Mononuclear cell (primary cell): Measurements from ENCODE around the gene ENTPD1. TPM values are rescaled to one million over a fixed set of nuclear protein-coding genes. Genes with fewer than 3 reads are reported as not detected.
"Not testable (repeated sequence)": the region's sequence is repeated elsewhere in the genome, so short reads cannot be mapped to it uniquely, and the experiment has no call there.

Experiments
- H3K27me3 ChIP-seq: 2 replicates; pipeline ENCODE4 v1.6.0; 2011; ENCODE audit warnings: low read length, control low read depth; ENCODE audit not compliant: insufficient read depth
- H3K4me1 ChIP-seq: 2 replicates; pipeline ENCODE4 v1.5.1; 2011; ENCODE audit warnings: mild to moderate bottlenecking, low read length, control low read depth; ENCODE audit not compliant: insufficient read depth
- H3K4me3 ChIP-seq: 2 replicates; pipeline ENCODE4 v1.5.1; 2011; ENCODE audit warnings: mild to moderate bottlenecking, low read length, moderate library complexity
- H3K9me3 ChIP-seq: 2 replicates; pipeline ENCODE4 v1.5.1; 2011; ENCODE audit warnings: low read depth, mild to moderate bottlenecking, control low read depth, low read length
- total RNA-seq: library from RNA; depleted of rRNA; stranded (reverse); fragments of >200 nt; gene quantifications from one replicate; pipeline ENCODE4 v1.2.3, GENCODE V29; 2012

ENTPD1 gene, protein sequence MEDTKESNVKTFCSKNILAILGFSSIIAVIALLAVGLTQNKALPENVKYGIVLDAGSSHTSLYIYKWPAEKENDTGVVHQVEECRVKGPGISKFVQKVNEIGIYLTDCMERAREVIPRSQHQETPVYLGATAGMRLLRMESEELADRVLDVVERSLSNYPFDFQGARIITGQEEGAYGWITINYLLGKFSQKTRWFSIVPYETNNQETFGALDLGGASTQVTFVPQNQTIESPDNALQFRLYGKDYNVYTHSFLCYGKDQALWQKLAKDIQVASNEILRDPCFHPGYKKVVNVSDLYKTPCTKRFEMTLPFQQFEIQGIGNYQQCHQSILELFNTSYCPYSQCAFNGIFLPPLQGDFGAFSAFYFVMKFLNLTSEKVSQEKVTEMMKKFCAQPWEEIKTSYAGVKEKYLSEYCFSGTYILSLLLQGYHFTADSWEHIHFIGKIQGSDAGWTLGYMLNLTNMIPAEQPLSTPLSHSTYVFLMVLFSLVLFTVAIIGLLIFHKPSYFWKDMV
- 30.1 TPM for total RNA-seq

DNA sequence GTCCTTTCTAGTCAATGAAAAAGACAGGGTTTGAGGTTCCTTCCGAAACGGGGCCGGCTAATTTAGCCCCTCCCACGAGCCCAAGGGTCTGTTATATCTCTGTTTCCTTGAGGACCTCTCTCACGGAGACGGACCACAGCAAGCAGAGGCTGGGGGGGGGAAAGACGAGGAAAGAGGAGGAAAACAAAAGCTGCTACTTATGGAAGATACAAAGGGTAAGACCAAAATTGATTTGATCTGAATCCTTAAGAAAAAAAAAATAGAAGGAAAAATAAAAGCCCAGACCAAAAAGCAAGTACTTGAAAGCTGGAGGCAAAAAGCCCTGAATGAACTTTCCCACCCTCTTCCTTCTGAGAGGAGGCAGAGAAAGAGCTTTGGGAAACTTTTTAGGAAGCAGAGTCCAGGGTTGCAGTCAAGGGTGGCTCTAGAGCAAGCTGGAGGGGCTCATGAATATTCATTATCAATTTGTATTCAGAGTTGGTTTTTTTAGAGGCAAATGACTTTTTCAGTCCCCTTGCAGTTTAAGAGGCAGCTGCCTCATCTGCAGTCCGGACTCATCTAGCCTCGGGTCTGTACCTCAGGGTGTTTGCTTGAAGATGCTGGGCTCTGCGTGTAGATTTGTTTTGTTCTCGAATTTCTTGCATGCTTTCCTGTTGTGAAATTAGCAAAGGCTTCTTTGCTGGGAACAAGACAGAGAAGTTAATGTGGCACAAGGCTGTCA is at the start of gene ENTPD1:
Gene ENTPD1 (plus strand): TSS at position 123 of the 721 bp plus-strand sequence. CDS start 77 bp downstream, at position 200.
- peaks cover 61% of the 10 kb centered on the region for H3K4me1 ChIP-seq
- no peaks in the 10 kb centered on the region for H3K27me3 ChIP-seq
- H3K9me3 ChIP-seq: no peaks in the 10 kb centered on the region
- H3K4me3 ChIP-seq: peak within 1 kb of the TSS; percentile 49

DNA sequence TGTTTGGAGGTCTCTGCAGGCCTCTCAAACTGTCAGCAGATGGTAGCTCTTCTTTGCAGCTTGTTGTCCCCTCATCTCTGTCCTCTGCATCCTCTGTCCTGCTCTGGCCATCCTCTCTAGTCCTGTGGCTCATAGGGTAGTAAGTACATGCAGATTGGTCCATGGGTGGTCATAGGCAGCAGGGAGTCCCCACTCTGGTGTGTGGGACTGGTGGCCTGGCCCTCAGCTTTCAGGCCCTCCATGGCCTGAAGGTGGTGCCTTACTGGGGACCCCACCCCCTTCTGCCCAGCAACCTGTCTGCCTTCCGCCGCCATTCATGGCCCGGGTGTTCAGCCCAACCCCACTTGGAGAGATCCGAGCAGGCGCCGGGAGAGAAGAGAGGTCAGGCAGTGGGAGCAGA is 49.4 kb upstream of the ENTPD1 start:
- Histone ChIP-seq H3K27me3 (no peaks in the 10 kb centered on the region), H3K4me3 (no peak overlapping the region), H3K4me1 (no peaks in the 10 kb centered on the region), H3K9me3 (no peaks in the 10 kb centered on the region)

DNA sequence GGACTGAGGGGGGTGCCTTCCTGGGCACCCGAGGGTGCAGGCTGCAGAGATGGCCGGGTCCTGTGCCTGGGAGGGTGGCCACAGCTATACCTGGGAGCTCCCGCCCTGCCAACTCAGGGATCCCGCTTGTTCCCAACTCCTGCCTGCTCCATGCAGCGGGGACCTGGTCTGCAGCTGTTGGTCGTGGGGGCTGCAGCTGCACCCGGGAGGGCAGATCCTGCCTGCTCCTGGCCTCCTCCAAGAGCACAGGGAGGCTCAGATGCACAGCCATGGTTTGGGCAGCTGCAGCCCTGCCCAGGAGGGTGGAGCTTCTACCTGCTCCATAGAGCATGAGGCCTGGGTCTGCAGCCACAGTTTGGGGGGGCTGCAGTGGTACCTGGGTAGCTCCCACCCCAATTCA is 49.0 kb upstream of the ENTPD1 start:
- no peak overlapping the region for H3K4me3 ChIP-seq
- no peaks in the 10 kb centered on the region for H3K9me3 ChIP-seq
- H3K4me1 ChIP-seq: no peaks in the 10 kb centered on the region
- no peaks in the 10 kb centered on the region for H3K27me3 ChIP-seq

DNA sequence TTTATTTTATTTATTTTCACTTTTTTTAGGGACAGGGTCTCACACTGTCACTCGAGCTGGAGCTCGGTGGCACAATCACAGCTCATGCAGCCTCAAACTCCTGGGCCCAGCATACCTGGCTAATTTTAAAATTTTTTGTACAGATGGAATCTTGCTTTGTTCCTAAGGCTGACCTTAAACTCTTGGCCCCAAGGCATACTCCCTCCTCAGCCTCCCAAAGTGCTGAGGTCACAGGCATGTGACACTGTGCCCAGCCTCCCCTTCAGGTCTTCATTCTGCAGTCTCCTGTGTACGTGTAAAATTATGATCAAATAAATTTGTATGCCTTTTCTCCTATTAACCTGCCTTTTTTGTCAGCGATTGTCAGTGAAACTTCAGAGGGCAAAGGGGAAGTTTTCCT is 44.5 kb upstream of the ENTPD1 start:
- H3K27me3 ChIP-seq: no peaks in the 10 kb centered on the region
- H3K4me3 ChIP-seq: no peak overlapping the region
- peaks cover 4% of the 10 kb centered on the region for H3K4me1 ChIP-seq
- H3K9me3 ChIP-seq: no peaks in the 10 kb centered on the region

DNA sequence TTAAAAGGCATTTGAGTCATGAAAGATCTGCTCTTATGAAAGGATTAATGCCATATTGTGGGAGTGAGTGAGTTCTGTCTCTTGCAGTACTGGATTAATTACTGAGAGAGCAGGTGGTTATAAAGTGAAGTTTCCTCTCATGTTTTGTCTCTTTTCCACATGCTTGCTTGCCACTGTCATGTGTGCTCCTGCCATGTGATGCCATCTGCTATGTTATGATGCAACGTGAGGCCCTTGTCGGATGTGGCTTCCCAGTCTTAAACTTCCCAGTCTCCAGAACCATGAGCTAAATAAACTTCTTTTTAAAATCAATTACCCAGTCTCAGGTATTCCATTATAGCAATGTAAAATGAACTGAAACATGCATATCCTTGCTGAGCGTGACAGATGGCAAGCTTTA is 39.5 kb upstream of the ENTPD1 start:
- H3K4me1 ChIP-seq: peaks cover 10% of the 10 kb centered on the region
- no peaks in the 10 kb centered on the region for H3K9me3 ChIP-seq
- H3K4me3 ChIP-seq: no peak overlapping the region
- no peaks in the 10 kb centered on the region for H3K27me3 ChIP-seq

DNA sequence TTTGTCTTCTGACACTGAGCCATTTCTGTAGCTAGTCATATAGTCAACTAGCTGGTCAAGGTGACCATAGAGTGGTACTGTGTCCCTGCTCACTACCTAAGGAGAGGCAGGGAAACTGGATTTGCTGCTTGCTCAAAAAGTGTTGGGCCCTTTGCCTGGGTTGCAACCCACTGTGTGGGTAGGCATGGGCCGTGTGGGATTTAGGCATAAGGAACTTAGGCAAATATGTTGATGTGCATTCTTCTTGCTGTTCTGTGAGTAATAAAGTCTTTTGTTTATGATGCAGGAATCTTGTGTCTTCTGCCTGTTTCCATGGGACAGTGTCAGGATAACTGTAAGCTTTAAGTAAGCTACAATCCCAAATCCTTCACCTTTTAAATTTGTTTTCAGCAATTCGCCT is 39.1 kb upstream of the ENTPD1 start:
- H3K27me3 ChIP-seq: no peaks in the 10 kb centered on the region

DNA sequence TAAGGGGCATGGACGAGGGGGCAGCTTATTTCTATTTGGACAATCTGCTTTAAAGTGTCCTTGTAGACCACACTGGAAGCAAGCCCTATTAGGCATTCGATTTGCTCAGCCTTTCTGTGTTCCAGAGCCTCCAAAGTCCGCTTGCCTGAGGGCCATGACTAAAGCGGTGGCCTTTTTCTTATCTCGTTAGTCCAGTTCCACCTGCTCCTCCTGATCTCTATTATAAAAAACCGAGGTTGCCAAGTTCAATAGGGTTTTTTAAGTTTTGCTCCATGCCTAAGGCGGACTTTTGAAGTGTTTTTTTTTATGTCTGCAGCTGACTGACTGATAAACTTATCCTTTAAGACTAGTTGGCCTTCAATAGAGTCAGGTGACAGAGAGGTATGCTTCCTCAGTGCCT is 35.2 kb upstream of the ENTPD1 start:
- H3K4me1 ChIP-seq: peaks cover 10% of the 10 kb centered on the region
- H3K27me3 ChIP-seq, H3K9me3 ChIP-seq, H3K4me3 ChIP-seq: not testable (repeated sequence)

More for the DNA sequence above, 39.1 kb upstream of the ENTPD1 start:
- H3K4me1 ChIP-seq: peaks cover 10% of the 10 kb centered on the region
- no peaks in the 10 kb centered on the region for H3K9me3 ChIP-seq
- no peak overlapping the region for H3K4me3 ChIP-seq

DNA sequence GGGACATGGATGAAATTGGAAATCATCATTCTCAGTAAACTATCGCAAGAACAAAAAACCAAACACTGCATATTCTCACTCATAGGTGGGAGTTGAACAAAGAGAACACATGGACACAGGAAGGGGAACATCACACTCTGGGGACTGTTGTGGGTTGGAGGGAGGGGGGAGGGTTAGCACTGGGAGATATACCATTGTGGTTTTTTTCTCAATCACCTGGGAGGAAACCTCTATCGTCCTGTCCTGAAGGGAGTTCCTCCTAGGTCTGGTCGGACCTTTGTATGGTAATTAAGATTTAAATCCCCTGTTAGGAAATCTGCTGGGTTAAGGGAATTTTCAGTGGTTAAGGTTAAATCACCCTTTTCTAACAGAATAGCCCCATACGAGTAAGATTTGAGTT is 33.5 kb upstream of the ENTPD1 start:
- not testable (repeated sequence) for H3K27me3 ChIP-seq, H3K4me1 ChIP-seq, H3K9me3 ChIP-seq, H3K4me3 ChIP-seq

DNA sequence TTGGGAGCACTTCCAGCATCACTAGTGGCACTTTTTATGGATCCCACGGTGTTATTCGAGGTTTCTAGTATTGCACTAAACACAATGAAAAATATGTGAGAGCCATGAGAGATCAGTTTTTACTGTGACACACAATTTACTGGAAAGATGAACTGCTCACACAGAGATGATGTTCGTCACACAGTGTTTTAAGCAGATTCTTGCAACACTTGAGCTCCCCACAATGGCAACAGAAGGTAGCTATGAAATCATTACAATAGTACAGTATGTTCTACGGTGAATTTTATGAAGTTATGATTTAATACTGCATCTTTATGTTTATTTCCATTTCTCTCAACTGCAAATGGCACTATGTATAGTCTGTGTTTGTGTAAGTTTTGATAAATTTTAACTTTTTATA is 27.4 kb upstream of the ENTPD1 start:
- Histone ChIP-seq H3K9me3 (no peaks in the 10 kb centered on the region), H3K4me3 (no peak overlapping the region), H3K27me3 (no peaks in the 10 kb centered on the region), H3K4me1 (peaks cover 15% of the 10 kb centered on the region)

DNA sequence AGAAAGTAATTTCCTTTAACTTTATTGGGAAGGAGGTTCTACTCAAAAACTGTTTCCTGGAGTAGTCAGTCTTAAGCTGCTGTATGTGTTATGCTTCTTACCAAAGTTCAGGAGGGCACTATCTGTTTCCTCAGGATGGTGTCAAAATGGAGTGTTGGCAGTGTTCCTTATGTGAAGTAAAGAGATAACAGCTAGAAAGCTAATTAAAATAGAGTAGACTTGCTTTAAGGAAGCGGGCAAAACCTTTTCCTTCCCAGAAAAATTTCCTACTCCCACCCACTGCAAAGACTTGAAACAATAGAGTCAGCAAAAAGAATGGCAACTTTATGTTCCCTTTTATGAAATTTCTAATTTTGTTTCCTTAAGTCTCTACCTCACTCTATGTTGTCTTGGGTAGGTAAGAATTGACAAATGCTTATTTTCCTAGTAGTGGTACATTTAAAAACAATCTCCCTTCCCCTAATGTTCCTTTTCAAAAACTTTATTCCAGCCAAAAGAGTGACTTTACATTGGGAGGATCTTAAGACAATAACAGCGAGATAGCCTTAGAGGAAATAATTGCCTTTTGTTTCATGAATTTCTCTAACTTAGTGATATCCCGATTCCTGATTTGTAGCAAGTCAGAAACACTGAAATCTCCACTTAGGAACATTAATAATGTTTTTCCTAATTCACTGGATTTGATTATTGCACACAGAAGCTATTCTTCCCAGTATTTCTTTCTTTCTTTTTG is 26.5 kb upstream of the ENTPD1 start:
- no peaks in the 10 kb centered on the region for H3K9me3 ChIP-seq
- no peaks in the 10 kb centered on the region for H3K27me3 ChIP-seq
- H3K4me1 ChIP-seq: peaks cover 15% of the 10 kb centered on the region
- no peak overlapping the region for H3K4me3 ChIP-seq

DNA sequence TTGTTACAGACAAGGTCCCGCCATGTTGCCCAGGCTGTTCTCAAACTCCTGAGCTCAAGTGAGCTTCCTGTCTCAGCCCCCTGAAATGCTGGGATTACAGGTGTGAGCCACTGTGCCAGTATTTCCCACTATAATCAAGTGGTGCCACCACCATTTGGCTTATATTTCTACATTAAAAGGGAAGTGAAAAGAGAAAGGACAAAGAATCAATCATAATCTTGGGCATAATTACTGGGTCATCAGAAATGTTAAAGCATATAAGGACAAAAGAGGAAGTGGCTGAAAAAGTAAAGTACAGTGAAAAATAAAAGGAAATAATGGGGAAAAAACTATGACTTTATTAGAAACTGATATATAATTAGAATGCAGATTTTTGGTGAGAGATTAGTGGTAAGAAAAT is 25.7 kb upstream of the ENTPD1 start:
- H3K9me3 ChIP-seq: no peaks in the 10 kb centered on the region
- H3K27me3 ChIP-seq: no peaks in the 10 kb centered on the region
- H3K4me3 ChIP-seq: no peak overlapping the region
- peaks cover 15% of the 10 kb centered on the region for H3K4me1 ChIP-seq

DNA sequence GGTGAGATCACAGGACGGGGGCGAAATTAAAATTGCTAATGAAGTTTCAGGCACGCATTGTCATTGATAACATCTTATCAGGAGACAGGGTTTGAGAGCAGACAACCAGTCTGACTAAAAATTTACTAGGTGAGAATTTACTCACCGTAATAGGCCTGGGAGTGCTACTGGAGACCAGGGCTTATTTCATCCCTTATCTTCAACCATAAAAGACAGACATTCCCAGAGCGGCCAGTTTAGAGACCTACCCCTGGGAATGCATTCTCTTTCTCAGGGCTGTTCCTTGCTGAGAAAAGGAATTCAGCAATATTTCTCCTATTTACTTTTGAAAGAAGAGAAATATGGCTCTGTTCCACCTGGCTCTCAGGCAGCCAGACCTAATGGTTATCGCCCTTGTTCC is 23.1 kb upstream of the ENTPD1 start:
- H3K9me3 ChIP-seq, H3K27me3 ChIP-seq, H3K4me3 ChIP-seq: not testable (repeated sequence)
- peaks cover 15% of the 10 kb centered on the region for H3K4me1 ChIP-seq

DNA sequence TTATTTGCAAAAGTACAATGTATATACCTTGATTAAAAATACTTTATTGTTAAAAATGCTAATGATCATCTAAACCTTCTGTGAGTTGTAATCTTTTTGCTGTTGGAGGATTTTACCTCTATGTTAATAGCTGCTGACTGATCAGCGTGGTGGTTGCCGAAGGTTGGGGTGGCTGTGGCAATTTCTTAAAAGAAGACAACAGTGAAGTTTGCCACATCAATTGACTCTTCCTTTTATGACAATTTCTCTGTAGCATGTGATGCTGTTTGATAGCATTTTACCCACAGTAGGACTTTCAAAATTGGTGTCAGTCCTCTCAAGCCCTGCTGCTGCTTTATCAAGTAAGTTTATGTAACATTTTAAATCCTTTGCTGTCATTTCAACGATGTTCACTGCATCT is 16.9 kb upstream of the ENTPD1 start:
- Histone ChIP-seq H3K9me3 (no peaks in the 10 kb centered on the region), H3K27me3 (no peaks in the 10 kb centered on the region), H3K4me1 (peaks cover 14% of the 10 kb centered on the region), H3K4me3 (no peak overlapping the region)

DNA sequence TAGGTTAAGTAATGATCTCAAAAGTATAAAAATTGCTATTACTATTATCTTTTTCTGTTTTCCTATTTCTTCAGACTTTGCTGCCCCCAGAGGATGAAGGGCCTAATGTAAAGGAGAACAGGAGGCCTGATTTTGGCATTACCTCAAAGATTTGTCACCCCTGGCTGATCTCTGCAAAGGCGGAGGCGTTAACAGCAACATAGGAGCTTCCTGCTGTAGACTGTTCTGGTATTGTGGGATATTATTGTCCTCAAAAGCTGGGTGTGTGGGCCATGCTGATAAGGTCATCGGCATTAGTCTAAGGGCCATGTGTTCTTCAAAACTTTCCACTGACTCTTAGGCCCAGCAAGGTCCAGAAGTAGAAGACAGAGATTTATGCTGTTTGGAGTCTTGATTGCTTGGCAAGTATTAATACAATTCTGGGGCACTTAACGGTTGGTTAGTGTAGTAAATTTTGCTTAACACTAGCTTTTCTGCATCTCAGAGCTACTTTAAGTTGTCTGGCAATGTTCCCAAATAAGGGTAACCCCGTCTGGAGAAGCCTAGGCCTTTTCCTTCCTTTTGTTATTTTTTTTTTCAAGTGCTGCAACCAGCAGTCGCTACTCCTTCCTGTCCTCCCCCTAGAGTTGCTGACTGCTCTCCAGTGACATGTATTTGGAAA is 14.0 kb upstream of the ENTPD1 start:
- Histone ChIP-seq H3K9me3 (no peaks in the 10 kb centered on the region), H3K4me1 (peaks cover 24% of the 10 kb centered on the region), H3K27me3 (no peaks in the 10 kb centered on the region), H3K4me3 (no peak overlapping the region)

DNA sequence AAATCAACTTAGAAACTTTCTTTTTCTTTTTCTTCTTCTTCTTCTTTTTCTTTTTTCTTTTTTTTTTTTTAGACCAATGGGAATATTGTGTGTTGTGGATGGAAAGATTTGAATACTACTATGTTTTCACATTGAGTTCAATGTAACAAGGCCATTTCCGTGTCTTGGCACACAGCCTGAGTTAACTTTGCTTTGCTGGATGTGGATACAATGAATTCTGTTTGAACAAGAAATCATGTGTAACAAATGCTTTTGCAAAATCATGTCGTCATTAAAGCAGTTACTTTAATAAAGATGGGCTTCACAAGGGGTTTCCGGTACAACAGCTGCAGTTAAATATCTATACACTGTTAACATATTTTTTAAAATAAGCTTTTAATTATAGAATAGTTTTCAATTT is 13.5 kb upstream of the ENTPD1 start:
- Histone ChIP-seq H3K4me1 (peaks cover 24% of the 10 kb centered on the region), H3K4me3 (no peak overlapping the region), H3K27me3 (no peaks in the 10 kb centered on the region), H3K9me3 (no peaks in the 10 kb centered on the region)
